T-helper 9 cell (primary cell): ENCODE results near the gene NREP.

Experiments
- DNase-seq: peaks from one replicate; pipeline ENCODE4 v3.0.0-alpha.2; 2020

NREP gene

GRCh38 chr5:111765613-111766571 lies 8.9 kb upstream of the NREP start:
- DNase-seq = no peak

- DNase-seq = no peak
These were observed 7.0 kb upstream of the NREP start for GRCh38 chr5:111764019-111764418.

DNA sequence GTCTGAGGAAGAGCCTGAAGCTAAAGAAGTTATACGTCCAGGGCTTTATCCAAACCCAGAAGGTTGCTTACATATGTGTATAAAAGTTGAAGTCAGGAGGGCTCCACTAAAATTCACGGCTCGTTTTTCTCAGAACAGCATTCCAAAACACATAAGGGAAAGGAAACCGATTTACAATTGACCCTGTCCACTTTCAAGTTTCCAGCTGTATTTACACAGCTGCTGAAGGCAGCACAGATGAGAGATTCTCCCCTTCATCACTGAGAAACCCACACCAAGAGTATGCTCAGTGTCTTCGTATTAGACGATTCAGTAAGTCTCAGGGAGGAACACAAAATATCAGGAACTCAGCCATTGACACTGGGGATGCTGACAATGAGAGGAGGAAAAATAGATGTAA lies 5.9 kb upstream of the NREP start:
- DNase-seq = no peak

- DNase-seq = no peak
These were observed 1.3 kb upstream of the NREP start for GRCh38 chr5:111758284-111758628.

DNA sequence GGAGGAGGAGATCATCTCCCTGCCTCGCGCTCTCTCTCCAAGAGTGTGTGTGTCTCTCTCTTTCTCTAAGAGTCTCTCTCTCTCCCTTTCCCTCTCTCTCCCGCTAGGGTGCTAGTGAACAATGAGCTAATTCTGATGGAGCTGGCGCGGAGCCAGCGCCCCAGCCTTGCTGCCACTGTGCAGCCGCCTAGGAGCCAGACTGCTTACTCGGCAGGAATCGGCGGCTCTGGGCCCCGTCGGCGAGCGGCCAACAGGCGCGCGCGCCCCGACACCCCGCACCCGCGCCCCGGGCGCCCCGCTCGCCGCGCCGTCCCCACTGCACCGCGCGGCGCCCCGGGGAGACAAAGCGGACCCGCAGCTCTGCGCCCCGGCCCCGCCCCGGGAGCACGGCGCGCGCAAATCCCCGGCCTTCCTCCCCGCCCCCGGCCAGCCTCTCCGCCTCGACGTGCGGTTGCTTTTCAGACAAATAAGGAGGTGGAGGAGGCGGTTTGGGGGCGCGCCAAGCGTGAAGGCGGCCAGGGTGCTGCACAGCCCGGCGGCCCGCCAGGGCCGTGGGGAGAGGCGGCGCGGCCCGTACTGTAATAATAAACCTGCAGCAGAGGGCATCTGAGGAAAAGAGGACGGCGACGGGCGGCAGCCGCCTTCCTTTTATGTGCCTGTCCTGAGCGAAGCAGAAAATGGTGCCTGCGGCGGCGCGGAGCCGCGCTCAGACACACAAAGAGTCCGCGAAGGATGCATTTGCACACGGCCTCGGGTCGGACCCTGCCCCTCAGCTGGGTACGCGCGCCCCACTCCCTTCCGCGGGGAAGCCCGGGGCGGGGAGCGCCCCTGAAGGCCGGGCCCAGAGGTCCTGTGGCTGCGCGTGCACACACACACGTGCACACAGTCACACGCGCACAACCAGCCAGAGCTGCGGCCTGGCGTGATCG lies 625 bp upstream of the NREP start:
- peak; percentile 45 for DNase-seq

DNA sequence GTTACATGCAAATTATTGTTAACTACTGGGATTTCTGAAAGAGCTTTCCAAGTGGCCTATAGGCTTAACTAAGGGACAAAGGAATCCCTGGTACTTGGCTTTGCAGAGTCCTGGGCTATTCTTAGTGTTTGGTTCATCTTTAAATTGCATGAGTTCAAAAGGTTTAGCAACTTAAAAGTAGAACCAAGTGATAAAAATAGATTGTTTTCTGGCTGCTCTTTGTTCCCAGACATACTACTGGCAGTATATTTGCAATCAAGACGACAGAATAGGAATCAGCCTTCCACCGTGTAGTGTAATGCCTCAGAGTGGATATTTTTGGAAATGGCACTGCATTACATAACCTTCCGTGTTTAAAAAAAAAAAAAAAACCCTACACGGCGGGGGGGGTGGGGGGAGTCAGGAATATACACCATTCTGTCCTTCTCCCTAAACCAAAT lies 1.0 kb downstream of the NREP start:
- DNase-seq = no peak

DNA sequence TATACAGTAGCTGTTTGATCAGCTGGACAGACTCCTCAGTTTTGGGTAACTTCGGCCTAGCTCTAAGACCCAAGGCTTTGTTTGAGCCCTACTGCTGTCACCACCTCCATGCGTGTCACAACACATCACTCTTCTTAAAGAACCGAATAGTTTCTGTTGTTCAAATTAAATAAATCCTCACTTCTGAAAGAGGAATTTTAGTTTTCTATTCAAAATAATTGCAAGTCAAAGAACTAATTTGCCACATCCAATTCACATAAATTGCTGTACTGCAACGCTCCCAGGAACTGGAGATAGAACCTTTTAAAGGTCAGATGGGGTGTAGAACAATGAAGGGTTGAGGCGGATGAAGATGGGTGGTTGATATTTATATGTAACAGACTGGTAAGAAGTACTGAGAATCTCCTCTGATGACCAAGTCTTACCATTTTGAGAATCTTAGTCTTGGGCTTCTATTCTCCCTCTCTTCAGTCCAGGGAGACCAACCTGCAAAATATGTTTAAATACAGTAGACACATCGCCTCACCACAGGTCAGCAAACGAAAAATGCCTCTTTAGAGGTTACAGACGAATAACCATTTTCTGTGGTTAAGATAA lies 1.6 kb downstream of the NREP start:
- no peak for DNase-seq

- no peak for DNase-seq
These were observed 3.0 kb downstream of the NREP start for GRCh38 chr5:111753884-111754589.

DNA sequence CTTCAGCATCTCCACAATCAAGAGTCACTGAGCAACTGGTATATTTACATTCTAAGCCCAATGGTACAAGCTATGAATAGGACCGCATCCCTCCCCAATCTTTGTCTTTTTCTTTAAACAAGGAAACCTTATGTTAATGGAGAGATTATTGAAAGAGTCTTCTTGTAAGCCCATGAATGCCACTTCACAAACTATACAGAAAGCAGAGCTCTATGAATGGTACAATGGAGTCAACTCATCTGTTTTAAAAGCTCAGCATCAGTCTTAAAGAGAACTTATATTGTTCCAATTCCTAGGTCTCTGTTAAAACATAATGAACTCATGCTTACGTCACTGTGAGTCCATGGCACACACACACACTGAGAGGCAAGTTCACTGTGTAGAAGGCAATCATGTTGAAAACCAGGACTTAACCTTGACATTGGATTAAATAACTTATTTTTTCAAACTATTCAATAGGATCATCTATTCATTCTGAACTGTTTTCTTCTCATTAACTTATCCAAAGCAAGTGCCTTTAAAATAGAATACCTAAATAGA lies 4.5 kb downstream of the NREP start:
- DNase-seq = no peak

DNA sequence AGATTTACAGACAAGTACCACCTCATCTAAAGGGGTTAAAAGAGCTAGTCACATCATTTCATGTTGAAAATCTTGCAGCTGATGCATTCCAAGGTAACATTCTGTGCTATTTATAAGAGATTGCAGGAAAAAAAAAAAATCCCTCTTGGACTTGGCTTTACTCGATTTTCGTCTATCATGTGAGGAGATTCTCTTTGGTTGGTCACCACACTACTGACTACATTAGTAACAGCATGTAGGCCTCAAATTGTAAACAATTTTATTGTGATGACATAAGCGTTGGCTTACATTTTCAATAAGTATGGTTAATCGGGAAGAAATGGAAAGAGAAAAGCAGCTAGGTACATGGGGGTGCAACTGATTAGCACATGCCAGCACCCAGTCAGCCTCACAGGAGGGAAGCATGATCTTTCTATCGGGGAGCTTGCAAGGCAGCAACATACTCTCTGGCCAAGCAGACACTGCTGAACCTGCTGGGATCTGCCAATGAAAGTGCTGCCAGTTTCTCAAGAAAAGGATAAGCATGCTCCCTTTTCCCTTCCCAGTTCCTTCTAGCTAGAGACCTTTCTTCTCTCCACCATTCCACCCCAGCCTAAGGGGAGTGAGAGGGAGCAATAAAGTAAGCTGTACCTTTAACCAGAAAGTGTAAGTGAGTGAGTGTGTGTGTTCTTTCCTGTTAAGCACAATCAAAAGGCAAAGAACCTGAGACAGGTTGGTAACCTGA lies 7.5 kb downstream of the NREP start:
- no peak for DNase-seq

DNA sequence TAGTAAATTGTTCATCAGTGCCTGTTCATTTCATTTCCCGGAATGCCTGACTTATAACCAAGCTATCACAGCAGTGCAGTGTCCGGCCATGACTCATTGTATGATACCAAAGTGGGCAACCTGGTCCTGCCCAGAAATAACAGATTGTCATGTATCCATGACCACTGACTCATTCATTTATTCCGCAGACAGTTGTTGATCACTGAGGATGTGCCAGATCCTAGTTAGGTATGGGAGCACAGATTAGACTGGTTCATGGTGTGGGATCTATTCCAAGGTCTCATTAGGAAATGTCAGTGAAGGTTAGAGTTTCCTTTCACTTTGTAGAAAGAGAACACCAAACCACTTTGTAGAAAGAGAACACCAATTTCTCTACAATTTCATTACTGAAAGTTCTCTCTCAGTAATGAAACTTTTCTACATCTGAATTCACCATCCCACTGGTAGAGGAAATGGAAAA lies 8.7 kb downstream of the NREP start:
- no peak for DNase-seq

DNA sequence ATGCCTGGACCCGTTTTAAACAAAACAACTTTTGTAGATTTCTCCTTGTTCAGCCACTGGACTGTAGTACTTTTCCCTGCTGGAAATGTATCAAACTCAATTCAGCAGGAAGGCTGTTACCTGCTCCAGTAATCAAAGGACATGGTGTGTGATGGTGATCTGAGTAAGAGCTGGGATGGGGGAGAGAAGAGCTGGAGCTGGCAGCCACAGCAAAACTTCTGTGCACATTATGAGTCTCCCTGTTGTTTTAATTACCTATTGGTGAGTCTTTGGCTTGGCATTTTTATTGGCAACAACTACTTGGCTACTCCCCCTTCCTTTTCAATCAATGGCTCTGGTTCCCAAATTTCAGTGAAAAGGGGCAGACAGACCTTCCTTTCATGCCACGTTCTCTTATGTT lies 9.7 kb downstream of the NREP start:
- no peak for DNase-seq

- DNase-seq = no peak
These were observed 10.2 kb downstream of the NREP start for GRCh38 chr5:111746791-111747190.

GRCh38 chr5:111745075-111745739 lies 11.8 kb downstream of the NREP start:
- no peak for DNase-seq

- no peak for DNase-seq
These were observed 12.5 kb downstream of the NREP start for GRCh38 chr5:111744455-111744854.

GRCh38 chr5:111743988-111744387 lies 13.0 kb downstream of the NREP start:
- no peak for DNase-seq

GRCh38 chr5:111743512-111743911 lies 13.5 kb downstream of the NREP start:
- no peak for DNase-seq

DNA sequence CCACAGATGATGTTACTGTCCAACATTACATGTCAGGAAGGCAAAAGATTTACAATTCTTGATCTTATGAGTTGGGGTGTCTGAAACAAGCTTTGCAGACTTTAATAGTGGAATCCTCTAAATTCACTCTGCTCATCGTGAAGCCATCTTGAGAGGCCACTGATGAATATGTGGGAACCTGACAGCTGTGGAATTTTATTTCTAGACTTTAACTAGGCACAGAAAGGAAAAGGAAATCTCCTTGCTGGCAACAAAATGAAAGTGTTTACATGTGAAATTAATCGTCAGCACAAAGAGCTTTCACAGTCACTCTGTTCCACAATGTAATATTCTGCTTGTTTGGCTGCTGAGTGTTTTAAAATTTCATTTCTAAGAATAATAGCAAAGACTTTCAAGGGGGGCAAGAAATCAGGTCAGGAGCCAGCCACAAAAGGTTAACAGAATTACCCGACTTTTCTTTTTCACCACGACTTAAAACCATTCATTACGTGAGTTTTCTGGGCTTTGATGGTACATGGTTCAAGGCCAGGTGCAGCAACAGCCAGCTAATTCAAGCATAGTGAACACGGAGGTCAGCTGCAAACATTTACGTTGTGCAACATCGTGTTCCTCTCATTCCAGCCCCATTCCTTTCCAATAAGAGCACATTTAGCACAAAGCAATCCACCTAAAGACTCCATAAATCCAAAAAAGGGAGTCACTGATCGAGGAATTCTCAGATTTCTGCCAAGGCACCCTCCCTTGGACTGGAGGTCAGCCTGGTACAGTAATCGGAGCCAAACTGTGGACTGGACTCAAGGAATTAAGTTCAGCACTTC lies 14.6 kb downstream of the NREP start:
- DNase-seq = no peak

DNA sequence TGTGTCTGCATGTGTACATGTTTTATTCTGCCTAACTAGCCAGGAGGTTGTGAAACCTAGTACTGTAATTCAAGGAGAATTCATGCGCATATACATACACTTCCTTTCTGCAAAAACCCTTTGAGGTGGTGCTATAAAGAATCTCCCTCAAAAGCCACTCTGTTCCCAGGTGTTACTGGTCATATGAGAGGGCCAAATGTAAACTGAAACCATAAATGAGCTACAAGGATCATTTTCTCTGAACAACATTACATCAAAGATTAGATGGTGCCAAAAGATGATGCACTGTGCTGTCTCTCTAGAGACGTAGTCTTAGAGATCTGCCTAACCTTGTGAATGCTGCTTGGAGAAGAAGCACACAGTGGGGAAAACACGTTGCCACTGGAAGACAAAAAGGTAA lies 15.7 kb downstream of the NREP start:
- DNase-seq = no peak

GRCh38 chr5:111739416-111739815 lies 17.6 kb downstream of the NREP start:
- DNase-seq = no peak
